Fibroblast of the conjunctiva (primary cell): ENCODE measurements around the gene GNGT2.
A peak's percentile ranks its signal among the peaks of the same experiment; 100 is the strongest.
"Not testable (repeated sequence)": the region's sequence is repeated elsewhere in the genome, so short reads cannot be mapped to it uniquely, and the experiment has no call there.

Source experiments
- DNase-seq: peaks from one replicate; pipeline ENCODE4 v3.0.0-alpha.2; 2010; ENCODE audit warnings: low read depth

GNGT2 gene

DNA sequence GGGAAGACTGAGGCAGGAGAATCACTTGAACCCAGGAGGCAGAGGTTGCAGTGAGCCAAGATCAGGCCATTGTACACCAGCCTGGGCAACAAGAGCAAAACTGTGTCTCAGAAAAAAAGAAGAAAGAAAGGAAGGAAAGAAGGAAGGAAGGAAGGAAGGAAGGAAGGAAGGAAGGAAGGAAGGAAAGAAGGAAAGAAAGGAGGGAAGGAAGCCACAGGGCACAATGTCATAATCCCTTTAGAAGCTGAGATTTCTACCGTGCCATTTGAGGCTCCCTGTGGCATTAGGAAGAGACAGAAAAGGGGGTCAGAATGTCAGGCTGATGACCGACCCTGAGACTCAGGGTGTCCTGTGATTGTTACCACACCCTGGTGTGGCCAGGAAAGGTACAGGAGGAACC lies 6.6 kb downstream of the GNGT2 start:
- DNase-seq = no peak

DNA sequence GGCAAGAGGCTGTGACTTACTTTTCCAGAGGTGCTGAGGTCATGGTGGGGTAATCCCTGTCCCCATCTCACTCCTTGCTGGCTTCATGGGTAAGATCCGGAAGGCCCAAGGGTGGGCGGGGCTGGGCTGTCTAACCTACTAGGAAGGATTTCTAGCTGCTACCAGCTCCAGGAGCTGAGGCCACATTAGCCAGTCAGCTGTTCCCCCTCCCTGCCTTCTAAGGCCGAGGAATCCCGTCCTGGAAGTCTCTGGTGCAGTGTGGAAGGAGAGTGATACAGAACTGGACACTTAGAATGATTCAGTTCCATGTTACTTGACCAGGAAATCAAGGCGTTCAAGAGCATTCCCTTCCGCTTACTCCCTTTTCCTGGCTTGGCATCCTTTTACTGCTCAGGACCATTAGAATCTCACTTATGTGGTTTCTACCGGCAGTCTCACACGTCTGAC lies 8.9 kb downstream of the GNGT2 start:
- DNase-seq = no peak

DNA sequence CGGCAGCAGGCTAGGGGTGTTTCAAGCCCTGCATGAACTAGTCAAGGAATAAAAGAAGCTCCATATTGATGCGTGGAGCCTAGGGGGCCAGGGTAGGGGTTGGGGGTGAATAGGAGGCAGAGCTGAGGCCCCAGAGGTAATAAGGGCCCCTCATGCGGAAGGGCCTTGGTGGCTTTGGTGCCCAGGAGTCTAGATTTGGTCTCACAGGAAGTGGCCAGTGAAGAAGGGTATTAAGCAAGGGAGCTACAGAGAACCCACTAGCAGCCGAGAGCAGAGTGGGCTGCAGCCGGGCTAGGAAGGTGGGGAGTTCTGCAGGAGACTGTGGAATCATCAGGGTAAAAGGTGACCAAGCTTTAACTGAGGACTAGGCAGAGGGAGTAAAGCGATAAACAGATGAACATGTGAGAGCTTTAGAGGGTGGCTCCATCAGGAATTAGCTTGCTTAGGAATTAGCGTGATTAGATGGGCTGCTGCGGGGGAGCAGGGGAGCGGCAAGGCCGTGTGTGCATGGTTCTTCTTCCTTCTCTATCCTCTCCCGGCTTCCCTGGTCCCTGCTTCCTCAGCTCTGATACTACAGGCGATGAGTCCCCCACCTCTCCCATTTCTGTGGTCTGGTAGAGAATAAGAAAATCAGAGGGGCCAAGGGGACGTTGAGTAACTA lies 9.8 kb downstream of the GNGT2 start:
- no peak for DNase-seq

DNA sequence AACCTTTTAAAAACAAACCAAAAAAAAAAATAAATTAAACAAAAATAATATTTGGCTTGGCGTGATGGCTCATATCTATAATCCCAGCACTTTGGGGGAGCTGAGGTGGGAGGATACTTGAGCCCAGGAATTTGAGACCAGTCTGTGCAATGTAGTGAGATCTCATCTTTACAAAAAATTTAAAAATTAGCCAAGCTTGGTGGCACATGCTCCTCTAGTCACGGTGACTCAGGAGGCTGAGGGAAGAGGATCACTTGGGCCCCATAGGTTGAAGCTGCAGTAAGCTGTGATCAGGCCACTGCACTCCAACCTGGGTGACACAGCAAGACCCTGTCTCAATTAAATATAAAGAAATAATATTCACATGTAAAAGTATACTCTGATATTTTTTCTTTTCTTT lies 12.2 kb downstream of the GNGT2 start:
- DNase-seq = no peak

DNA sequence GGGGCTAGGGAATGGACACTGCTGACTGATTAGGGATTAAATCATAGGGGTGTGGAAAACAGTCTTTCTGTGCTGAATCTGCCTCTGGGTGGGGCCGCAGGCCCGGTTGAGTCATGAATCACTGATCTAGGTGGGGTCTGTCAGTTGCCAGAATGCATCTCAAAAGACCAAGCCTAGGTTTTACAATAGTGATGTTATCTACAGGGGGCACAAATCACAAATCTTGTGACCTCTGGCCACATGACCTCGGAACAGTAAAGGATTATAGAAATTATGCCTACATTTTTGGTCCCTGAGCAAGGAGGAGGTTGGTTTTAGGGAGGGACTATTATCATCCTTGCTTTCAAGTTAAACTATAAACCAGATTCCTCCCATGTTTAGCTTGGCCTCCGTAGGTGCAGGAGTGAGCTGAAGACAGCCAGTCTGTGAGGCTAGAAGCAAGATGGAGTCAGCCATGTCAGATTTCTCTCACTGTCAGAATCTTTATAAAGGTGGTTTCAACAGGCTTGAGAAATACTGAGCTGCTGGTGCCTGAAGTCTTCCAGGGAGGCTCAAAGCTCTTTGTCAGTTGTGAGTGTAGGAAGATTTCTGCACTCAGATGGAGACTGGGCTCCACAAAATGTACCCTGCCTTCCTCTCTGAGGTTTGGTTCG lies 12.9 kb downstream of the GNGT2 start:
- no peak for DNase-seq

DNA sequence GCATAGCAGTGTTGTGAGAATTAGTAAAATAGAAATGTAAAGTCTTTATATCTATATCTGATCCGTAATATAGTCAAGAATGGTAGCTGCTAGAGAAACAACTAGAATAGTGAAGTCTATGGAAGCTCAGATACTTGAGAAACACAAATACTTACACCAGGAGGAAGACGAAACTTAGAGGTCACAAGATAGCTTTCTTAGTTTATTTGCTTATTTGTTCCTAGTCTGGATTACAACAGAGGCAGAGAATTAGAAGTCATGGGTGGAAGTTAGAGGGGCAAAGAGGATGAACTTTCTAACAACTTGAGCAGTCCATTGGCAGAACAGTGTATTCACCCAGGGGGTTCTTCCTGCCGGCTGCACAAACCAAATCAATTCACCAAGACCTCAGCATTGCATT lies 13.9 kb downstream of the GNGT2 start:
- no peak for DNase-seq

DNA sequence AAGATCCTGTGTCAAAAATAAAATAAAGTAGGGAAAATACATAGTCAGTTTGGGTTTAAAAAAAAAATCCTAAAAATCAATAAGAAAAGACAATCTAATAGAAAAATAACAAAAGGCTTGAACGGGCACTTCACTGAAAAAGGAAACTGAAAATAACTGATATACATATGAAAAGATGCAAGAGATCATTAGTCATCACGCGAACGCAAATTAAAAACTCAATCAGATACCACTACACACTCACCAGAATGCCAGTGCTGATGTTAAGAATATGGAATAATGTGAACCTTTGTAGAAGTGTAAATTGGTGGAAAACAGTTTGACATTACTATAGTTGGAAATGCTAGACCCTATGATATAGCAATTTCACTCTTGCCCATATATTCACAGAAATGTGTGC lies 14.6 kb downstream of the GNGT2 start:
- DNase-seq = no peak

DNA sequence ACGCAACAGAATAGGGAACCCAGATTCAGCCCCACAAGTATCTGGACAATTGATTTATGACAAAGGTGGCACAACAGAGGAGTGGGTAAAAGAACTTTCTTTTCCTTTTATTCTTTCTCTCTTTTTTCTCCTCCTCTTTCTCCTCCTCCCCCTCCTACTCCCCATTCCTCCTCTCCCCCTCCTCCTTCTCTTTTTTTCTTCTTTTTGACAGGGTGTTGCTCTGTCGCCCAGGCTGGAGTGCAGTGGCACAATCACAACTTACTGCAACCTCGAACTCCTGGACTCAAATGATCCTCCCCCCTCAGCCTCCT lies 16.1 kb downstream of the GNGT2 start:
- DNase-seq = no peak

DNA sequence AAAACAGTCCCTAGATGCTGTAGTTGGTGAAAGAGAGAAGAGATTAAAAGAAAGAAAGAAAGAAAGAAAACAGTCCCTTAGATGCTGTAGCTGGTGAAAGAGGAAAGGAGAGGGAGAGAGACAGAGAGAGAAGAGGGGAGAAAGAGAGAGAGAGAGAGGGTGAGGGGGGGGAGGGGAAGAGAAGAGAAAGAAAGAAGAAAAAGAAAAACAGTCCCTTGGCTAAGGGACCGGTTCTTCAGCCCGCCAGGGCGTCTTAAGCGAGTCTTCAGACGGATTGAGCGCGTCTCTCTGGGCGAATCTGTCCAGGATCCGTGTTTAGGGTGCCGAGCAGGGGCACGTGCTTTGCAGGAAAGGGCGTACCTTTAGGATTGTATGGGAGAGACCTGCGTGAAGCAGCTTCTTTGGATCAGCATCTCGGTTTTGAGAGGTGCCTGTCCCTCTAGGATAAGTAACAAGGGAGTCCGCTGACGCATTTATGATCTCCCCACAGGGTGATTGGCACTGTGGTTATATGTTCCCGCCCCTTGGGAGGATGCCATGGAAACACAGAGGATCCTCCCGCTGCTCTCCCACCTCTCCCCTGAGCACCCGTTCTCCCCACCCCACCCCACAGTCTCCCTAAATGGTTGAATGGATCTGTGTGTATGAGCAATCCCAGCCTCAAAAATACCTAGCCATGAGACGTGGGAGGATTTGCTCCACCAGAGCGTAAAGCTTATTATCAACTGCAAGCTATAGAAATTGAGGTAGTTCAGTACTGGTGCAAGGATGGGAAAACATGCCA lies 16.7 kb downstream of the GNGT2 start:
- DNase-seq = peak; percentile 38

DNA sequence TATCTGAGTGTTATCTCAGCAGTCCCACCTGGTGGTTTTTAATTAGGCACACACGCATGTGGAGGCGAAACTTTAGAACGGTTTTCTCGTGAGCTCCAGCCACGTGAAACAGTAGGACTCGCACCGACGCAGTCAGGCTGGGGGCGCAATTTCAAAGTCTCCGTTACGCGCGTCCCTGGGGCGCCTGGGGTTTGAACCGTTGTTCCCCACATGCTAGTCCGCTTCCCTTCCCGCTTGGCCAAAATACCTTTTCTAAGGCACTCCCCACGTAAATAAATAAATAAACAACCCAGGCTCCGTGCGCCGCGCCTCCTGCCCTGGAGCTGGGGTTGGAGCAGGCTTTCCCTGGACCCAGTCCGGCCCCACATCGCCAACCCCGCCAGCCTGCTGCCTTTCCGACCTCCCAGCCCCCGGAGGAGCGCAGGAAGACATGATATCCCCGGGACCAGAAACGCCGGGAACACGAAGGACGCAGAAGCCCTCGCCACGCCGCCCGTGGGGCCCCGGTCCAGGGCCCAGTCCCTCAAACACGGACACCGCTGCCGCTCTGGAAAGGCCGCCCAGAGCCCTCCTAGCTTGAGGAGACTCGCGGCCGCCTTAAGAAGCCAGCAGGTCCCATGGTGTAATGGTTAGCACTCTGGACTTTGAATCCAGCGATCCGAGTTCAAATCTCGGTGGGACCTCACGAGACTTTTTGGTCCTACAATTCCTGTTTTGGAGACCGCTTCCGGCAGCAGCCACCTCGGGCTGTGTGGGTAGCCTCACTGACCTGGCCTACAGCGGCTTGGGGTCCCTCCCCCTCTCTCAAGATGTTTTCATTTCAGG lies 18.2 kb downstream of the GNGT2 start:
- DNase-seq = peak; percentile 83

DNA sequence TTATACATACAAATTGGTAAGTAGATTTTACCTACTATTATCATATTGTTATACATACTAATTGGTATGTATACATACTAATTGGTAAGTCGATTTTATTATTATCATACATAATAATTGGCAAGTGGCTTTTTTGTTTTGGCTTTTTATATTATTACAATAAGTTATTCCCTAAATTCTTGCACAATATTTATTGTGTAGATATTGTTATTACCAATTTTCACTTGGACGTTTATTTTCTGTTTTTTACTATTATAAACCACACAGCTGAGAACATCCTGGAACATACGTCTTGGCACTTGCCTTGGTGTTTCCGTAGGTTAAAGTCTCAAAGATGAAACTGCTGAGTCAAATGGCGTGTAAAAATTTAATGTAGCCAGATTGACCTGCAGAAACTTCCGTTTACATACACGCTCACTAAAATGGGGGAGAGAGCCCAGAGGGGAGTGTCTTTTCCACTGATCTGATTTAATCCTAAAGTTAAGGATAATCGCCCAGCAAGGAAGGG lies 18.9 kb downstream of the GNGT2 start:
- no peak for DNase-seq

DNA sequence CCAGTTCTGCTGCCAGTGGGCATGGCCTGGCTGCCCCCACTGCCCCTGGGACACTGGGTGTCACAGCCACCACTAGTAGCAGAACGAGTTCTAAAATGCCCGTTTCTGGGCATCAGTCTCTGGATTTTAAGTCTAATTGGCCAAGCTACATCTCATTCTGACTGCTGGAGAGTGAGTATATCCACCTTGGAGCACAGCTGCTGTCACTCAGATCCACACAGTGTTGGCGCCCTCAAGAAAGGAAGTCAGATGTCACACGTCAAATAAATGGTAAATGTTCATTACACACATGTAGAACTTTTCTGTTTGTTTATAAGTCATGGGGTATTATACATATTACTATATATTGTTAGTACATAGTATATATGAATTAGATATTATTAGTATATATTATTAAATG lies 19.4 kb downstream of the GNGT2 start:
- DNase-seq = no peak

DNA sequence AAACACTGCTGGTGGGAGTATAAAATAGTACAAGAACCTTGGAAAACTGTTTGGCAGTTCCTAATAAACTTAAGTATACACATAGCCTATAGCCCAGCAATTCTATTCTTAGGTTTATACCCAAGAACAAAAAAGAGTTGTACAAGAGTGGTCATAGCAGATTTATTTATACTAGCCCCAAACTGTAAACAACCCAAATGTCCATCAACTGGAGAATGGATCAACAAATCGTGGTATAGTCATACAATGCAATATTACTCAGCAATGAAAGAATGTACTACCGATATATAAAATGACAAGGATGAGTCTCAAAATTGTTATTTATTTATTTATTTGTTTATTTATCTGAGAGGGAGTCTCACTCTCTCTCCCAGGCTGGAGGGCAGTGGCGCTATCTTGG lies 23.1 kb downstream of the GNGT2 start:
- DNase-seq = no peak

DNA sequence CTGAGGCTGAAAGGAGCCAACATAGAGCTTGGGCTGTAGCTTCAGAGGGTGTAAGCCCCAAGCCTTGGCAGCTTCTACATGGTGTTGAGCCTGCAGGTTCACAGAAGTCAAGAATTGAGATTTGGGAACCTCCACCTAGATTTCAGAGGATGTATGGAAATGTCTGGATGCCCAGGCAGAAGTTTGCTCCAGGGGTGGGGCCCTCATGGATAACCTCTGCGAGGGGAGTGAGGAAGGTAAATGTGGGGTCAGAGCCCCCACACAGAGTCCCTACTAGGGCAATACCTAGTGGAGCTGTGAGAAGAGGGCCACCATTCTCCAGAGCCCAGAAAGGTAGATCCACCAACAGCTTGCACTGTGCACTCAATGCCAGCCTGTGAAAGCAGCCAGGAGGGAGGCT lies 25.0 kb downstream of the GNGT2 start:
- DNase-seq = not testable (repeated sequence)

DNA sequence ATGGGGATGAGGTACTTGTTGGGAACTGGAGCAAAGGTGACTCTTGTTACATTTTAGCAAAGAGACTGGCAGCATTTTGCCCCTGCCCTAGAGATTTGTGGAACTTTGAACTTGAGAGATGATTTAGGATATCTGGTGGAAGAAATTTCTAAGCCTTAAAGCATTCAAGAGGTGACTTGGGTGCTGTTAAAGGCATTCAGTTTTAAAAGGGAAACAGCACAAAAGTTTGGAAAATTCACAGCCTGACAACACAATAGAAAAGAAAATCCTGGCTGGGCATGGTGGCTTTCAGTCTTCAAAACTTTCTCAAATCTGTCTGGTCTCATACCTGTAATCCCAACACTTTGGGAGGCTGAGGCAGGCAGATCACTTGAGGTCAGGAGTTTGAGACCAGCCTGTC lies 25.9 kb downstream of the GNGT2 start:
- not testable (repeated sequence) for DNase-seq

DNA sequence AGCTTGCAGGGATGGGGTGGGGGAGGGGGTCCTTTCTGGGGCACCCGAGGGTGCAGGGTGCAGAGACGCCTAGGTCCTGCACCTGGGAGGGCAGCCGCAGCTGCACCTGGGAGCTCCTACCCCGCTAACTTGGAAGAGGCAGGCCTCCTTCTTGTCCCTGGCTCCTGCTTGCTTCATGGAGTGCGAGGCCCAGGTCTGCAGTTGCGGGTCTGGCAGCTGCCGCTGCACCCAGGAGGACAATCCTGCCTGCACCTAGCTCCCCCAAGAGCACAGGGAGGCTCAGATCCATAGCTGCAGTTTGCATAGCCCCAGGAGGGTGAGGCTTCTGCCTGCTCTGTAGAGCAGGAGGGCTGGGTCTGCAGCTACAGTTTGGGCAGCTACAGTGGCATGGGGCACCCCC lies 26.6 kb downstream of the GNGT2 start:
- DNase-seq = no peak

DNA sequence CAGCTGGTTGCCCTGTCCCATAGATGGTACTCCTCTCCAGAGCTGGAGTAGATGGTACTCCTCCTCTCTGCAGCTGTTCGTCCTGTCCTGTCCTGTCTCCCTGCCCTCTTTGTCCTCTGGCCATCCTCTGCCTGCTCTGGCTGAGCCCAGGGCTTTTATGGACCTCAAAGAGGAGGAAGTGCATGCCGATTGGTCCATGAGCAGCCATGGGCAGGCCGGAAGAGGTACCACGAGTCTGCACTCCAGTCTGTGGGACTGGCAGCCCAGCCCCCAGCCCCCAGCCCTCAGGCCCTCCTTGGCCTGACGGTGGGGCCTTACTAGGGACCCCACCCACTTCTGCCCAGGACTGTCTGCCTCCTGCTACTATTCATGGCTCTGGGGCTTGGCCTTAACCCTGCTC lies 27.0 kb downstream of the GNGT2 start:
- no peak for DNase-seq

DNA sequence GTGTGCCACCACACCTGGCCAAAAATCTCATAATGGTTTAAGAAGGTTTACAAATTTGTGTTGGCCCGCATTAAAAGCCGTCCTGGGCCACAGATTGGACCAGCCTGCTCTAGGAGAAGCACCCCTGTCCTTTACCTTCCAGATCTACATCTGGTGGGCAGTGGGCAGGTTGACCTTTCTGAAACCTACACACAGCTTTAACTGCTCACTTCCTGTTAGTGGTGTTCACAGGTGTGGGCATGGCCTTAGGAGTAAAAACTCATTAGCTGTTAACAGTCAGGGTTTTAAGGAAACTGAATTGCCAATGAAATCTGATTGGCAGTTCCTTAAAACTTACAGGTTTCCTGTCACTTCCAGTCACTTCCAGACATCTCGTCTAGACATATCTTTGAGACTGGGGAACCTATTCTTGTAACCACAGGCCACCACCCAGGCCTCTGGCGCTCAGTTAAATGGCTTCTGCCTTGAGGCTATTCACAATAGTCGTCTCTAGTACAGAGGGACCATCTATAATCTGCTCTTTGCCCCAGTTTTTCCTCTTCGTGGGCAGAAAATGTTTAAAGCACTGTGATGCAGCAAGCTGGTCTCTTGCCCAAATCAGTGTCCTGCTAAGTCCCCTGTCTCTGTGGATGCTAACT lies 29.3 kb downstream of the GNGT2 start:
- DNase-seq = no peak

DNA sequence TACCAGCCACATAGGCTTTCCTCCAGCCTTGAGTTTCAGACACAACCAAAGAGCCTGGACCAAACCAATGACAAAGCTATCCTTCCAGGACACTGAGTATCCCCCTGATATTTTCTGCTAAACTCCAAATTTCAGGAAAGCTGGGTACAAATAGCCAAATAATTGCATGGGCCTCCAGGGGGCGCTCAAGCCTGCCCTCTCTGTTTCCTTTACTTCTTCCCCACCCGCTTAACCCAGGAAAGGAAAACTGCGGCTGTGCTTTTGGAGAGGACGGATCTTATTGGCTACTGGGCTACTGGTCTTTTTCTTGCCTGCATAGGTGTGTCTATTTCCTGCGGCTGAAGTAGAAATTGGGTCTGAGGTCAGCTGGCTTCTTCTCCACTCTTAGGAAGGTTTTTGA lies 30.1 kb downstream of the GNGT2 start:
- peak; percentile 27 for DNase-seq

DNA sequence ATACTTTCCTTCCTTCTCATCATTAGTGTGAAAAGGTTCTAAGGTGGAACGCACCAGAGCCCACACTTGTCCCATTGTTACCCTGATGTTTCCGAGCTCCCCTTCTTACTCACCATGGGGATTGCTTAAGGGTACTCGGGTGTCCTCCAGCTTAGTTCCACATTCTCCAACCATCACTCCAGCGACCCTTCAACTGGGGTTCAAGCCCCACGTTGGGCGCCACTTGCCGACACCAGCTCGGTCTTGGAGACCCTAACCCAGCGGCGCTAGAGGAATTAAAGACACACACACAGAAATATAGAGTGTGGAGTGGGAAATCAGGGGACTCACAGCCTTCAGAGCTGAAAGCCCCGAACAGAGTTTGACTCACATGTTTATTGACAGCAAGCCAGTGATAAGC lies 34.4 kb downstream of the GNGT2 start:
- DNase-seq = not testable (repeated sequence)

DNA sequence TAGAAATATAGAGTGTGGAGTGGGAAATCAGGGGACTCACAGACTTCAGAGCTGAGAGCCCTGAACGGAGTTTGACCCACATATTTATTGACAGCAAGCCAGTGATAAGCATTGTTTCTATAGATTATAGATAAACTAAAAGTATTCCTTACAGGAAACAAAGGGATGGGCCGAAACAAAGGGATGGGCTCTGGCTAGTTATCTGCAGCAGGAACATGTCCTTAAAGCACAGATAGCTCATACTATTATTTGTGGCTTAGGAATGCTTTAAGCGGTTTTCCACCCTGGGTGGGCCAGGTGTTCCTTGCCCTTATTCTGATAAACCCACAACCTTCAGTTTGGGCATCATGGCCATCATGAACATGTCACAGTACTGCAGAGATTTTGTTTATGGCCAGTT lies 39.7 kb downstream of the GNGT2 start:
- DNase-seq = not testable (repeated sequence)

DNA sequence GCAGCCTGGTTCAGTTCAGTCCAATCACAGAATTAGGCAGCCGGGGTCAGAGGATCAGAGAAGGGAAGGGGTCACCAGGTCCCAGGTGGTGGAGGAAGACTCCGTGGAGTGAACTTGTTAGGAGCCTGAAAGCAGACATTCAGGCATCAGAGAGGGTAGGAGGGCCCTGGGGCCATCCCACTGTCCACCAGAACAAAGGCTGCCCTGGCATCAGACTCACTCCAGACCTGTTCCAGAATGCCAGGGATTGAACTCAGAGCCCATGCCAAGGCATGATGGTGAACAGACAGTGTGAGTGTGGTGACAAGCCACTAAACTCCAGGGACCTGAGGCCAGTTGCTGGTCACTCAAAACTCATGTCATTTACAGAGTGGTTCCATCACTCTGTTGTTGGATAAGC lies 40.2 kb downstream of the GNGT2 start:
- DNase-seq = no peak
